HG02973 (cell line): ENCODE results near the gene SLC39A13.

Experiments used
- ATAC-seq: cut with Tn5 transposase; IDR thresholded peaks from one replicate; pipeline ENCODE4 v1.9.1; 2021; ENCODE audit warnings: moderate library complexity; ENCODE audit not compliant: unreplicated experiment

Gene SLC39A13

DNA sequence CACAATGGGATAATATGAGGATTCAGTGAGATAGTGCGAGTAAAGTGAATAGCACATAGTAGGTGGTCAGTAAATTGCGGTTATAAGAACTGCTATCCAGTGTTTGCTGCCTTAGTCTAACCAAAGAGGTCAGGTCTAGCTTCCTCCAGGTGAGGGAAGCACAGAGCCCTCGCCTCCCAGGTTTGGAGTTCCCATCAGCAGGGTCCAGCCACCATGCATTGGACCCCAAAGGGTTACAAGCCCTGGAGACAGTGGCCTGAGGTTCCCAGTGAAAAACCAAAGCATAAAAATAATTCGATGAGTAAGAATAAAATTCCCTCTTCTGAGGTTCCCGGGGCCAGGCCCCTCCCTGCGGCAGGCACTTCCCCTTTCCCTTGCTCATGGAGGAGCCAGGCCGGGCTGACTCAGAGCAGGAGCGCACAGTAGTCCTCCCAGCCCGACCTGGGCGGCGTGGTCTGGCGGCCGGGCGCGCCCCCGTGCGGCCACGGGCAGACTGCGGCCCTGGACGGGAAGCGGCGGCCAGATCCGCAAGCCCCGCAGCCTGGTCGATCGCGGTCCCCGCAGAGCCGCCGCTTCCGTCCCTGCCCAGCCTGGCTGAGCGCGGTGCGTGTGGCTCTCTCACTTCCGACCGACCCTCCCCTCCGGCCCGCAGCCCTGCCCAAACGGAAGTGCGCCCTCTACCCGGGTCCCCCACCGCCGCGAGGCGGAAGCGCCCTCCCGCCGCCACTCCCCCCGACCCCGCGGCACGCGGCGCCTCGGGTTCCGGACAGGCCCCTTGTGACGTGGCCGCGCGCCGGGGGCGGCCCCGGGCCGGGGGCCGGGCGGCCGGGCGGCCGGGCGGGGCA lies at the start of gene SLC39A13:
Gene SLC39A13, plus strand, starts transcription at position 845 of the 845 bp plus-strand sequence. CDS start 1,505 bp downstream, outside the sequence.
- peak; percentile 74 for ATAC-seq

DNA sequence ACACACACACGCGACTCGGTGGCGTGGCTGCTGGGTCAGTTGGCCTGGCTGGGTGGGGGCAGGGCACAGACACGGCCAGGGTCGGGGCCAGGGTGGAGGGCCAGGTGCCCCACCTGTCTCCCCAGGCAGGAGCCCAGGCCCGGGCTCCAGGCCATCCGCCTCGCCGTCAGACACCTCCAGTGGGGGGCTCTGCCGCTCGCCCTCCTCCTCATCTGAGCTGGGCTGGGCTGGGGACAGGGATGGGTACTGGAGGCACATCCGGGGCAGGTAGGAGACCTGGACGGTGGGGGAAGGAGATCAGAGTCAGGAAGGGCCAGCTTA lies 49.7 kb upstream of the SLC39A13 start:
- no peak for ATAC-seq

DNA sequence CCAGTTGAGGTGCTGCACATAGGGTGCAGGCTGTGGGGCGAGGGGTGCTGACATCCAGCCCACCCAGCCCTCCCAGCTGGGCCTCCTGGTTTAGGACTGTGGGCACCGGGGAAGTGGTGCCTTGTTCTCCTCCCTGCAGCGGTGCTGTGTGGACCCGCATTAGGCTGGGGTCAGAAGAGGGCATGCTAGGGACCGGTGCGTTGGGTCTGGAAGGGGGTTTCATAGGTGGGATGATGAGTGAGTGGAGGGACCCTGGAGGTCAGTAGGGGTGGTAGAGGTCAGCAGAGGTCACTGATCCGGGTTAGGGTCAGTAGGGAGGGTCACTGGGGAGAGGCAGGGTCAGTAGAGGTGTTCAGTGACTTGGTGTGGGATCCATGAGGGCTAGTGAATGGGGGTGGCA lies 49.2 kb upstream of the SLC39A13 start:
- ATAC-seq: no peak

DNA sequence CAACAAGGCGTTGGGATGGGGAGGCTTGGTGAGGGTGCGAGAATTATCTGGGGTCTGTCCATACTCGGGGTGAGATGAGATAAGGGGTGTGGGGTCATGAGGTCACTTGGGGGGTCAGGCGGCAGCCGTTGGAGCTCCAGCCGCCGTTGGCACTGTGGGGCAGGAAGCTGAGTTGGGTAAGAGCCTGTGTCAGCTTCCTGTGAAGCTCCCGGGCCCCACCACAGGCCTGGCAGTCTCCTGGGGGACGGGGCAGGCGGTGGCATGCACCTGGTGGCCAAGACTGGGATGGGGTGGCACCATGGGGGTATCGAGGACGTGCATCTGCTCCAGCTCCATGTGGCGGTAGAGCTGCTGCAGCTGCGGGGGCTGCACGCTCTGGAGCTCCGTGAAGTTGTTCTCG lies 48.8 kb upstream of the SLC39A13 start:
- ATAC-seq: no peak

DNA sequence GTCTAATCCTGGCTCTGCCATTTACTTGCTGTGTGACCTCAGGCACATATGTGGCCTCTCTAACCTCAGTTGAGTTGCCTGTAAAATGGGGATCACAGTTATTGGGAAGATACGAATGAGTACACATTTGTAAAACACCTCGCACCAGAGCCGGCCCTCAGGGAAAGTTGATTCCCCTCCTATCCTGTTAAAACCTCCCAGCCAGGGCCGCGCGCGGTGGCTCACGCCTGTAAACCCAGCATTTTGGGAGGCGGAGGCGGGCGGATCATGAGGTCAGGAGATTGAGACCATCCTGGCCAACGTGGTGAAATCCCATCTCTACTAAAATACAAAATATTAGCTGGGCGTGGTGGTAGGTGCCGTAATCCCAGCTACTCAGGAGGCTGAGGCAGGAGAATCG lies 48.0 kb upstream of the SLC39A13 start:
- no peak for ATAC-seq

DNA sequence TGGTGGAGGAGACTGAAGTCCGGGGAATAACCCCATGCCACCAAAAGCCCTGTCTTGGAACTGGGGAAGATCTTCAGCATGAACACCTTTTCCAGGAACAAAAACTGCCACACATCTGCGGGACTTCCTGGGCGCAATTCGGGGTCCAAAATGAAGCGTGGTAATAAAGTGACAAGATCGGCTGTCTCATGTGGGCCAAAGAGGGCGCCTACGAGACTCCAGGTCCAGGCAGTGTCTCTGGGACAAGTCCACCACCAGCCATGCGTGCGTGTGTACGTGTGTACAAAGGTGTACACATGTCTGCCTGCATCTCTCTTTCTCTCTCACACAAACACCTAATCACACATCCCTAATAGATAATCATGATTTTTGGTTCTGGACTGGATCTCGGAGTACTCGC lies 47.0 kb upstream of the SLC39A13 start:
- ATAC-seq: no peak

DNA sequence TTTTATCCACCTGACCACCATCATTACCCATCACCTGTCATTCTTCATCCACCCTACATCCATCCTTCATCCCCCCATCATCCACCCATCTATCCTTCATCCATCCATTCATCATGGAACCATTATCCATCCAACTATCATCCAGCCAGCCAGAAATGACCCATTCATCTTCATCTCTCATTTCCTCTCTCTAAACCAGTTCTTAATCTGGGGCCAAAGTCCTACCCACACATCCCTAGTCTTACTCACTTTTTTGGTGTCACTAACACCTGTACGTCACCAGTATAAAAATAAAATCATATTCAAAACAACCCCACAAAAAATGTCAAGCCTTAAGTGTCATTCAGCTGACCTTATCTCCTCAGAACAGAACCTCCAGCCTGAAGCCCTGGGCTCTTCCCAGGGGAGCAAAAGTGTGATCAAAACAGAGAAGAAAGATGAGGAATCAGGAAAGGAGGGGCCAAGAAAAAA lies 42.3 kb upstream of the SLC39A13 start:
- no peak for ATAC-seq

DNA sequence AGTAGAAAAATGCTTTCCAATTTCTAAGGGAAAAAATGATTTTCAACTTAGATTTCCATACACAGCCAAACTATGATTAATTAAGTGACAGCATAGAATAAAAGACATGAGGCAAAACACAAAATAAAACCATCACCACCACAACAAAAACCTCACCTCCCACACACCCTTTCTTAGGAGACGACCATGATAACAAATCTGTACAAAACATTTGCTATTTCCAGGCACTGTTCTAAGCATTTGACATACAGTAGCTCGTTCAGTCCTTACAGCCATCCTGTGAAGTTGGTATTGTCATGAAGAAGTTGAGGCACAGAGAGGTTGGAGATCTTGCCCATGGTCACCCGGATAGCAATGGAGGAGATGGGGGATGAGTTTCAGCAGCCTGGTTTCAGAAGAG lies 38.7 kb upstream of the SLC39A13 start:
- no peak for ATAC-seq

DNA sequence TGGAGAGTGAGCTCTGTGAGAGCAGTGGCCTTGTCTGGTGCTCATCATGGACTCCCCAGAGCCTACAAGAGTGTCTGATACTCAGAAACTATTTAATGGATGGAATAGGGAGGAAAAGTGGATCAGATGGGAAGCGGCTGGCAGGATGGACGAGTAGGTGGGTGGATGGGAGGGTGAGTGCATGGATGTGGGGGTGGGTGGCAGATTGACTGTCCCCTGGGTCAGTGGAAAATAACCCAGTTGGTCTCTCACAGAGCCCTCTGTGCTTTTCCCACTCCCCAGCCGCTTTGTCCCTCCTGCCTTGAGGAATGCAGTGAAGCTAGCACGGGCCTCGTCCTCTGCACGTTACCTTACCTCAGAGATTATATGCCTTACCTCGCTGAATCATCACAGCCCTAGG lies 36.0 kb upstream of the SLC39A13 start:
- ATAC-seq: no peak

DNA sequence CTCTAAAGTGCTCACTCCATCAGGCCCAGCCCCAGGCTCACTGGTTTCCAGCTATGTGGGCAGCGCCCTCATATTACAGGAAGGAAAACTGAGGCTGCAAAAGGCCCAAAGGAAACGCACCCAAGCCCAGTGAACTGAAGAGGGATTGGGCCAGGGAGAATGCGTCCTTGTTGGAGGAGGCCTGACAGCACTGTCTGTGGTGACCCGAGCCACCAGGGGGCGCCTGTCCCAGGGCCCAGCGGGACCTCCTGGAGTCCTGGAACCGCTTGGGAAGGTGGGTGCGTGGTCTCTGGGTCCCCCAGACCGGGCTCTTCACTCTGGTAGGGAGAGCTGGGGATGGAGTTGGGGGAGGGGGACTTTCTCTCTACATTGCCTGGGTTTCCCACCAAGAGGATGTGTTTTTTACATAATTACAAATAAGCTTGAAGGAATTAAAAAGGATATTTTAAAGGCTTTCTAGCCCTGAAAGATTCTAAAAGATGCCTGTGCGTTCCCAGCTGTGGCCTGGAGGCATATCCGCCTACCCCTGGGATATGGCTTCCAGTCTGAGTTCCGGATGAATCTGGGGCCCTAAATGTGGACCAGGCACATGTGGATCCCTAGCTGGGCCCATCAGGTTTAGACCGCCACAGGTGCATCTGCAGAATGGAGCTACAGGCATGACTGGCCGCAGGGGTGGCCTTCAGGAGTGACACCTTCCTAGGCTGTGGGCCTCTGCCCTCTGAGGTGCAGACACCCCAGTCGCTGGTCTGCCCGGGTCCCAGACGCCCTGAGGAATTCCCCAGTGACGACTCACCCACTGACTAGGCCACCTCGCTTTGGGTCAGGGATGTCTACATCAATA lies 34.3 kb upstream of the SLC39A13 start:
- ATAC-seq: no peak

DNA sequence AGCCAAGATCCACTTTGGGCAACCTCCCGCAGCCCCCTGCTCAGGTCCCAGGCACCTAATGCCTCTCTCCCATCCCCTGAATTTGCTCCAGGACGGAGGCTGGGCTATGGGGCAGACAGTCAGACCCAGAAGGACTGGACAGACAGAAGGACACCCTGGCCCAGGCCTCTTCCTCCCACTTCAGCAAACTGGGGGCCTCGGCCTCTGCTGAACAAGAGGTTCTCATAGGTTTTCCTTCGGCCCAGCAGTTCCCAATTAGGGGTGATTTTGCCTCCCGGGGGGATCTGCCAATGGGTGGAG lies 33.7 kb upstream of the SLC39A13 start:
- no peak for ATAC-seq

DNA sequence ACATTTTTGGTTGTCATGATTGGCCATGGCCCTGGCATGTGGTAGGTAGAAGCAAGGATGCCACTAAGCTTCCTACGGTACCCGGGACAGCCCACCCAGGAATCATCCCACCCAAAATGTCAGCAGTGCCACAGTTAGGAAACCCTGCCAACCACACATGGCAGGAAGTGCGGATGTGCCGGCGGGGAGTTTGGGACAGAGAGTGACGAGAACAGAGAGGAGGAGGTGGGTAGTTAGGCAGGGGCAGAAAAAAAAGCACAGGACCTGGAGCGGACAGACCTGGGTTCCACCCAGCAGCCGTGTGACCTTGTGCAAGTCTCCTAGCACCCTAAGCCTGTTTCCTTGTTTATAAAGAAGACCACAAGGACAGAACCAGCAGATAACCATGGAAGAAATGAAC lies 33.4 kb upstream of the SLC39A13 start:
- no peak for ATAC-seq

DNA sequence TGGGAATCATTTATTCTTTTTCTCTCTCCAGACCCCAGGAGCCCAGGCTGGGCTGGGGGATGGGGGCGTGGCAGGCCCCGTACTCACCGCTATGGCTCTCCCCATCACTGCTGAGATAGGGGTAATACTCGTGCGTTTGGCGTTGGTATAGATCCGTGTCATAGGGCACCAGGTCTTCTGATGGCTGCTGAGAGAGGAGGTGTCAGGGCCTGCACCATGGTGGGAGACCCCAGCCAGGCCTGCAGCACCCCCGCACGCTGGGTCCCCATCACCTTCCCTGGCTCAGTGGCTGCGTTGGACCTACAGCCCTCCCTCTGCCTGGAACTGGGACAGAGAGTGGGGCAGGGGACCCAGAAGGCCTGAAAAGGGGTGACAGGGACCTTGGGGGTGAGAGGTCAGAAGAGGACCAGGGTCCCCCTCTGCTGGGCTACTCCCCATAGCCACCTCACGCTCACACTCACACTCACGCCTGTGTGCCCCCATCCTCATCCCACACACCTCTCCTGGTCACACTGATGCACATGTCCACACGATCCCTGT lies 32.8 kb upstream of the SLC39A13 start:
- no peak for ATAC-seq

DNA sequence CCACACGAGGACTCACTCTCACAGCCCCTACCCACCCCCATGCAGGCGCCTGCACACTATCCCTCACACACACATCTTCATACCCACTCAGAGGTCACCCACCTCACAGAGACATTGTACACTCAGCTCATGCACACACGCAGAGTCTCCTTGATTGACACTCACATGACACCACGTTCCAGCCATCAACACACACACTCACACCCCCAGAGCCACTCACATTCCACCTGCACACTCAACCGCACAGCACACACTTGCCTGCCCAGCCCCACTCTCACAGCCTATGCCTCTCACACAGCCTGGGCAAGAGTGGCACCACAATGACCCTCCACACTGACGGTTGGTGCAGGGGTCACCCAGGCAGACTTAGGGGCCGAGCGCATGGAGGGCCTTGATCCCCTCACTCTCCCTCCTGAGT lies 32.3 kb upstream of the SLC39A13 start:
- no peak for ATAC-seq

DNA sequence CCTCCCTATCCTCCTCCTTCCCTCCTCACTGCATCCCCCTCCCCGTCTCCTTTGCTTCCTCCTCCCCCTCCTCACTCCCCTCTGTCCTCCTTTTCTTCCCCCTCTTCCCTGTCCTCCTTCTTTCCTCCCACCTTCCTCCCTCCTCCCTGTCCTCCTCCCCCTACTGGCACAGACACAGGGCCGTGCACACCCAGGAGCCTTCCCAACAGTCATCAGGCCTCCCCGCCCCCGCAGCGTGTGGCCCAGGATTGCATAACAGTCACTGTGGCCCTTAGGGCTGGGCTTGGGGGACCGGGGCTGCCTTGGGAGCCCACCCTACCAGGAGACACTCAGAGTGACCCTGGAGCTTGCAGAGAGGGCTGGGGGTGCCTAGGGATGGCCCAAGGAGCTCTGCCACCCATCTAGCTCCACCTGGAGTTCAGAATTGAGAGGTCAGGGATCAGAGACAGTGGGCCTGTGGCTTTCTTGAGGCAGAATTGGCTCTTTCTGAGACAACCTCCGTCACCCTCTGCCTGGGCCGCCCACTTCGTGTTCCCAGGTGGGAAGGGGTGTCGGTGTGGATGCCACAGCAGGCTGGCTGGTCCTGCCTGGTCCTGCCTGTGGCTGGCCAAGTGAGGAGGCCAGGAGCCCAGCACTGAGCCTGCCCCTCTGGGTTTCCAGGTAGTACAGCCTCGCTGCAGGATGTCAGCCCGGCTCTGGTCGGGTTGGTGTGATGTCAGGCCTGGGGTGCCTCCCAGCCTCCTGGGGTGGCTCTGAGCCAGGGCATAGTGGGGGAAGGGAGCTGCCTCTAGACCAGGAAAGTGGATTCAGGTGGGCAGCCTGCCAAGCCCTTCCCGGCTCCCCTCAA lies 31.6 kb upstream of the SLC39A13 start:
- peak; percentile 39 for ATAC-seq

DNA sequence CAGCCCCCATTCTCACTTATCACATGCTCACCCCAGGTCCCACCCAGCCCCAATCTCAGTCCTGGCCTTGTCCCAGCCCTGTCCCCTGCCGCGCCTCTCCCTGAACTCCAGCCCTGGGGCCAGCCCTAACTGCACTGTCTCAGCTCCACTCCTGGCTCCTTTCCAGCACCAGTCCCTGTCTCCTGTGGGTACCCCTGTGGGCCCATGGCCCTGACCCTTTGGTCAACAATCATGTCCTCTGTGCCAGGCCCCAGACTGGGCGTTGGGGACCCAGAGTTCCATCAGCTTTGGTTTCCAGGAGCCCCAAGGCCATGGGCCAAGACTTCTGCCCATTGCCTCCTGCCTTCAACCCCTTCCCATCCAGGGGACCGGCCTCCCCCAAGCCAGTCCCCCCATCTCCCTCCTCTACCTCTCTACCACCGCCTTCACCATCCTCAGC lies 30.8 kb upstream of the SLC39A13 start:
- no peak for ATAC-seq

DNA sequence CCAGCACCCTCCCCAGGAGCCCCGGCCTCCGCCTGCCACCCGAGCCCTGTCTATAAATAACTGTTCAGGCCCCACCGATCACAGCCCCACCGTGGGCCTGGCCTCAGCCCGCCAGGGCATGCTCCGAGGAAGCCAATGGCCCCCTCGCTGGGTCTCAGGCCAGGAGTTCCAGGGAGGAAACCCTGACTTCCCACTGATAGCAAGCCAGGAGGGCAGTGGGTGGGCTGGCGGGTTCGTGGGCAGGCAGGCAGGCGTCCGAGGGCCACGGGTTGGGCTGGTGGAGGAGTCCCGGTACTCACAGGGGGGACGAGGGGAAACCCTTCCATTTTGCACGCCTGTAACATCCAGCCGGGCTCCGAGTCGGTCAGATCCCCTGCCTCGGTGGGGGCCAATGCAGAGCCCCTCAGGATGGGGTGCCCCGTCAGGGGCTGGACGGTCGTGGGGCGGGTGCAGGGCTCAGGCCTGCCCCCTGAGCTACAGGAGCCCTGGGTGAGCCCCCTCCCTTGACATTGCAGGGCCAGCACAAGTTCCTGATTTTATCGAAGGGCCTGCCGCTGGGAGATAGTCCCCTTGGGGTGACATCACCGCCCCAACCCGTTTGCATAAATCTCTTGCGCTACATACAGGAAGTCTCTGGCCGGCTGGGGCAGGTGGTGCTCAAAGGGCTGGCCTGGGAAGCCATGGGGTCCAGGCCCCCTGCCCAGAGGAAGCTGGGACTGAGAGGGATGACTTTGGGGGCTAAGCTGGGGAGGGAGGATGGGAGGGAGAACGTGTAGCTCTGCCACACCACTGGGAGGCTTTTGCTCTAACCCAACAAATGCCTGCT lies 30.2 kb upstream of the SLC39A13 start, which contains the start of gene SPI1:
Gene SPI1, minus strand, starts transcription at position 538 of the 826 bp plus-strand sequence. Its CDS starts 194 bp downstream, at position 344.
- ATAC-seq: peak; percentile 64

DNA sequence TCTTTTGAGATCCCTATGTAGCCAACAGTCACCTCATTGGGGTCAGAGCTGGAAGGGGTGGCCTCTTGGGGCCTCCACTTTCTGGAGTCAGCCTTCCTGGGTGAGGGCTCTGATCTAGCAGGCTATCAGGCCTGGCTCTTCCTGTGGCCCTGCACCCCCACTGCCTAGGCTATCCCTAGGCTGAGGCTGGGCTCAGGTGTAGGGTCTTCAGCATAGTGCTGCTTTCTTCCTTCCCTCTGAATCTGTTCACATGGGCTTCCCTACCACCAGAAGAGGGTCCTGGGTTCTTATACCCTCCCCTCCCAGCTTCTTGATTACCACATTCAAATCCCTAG lies 29.6 kb upstream of the SLC39A13 start:
- no peak for ATAC-seq

DNA sequence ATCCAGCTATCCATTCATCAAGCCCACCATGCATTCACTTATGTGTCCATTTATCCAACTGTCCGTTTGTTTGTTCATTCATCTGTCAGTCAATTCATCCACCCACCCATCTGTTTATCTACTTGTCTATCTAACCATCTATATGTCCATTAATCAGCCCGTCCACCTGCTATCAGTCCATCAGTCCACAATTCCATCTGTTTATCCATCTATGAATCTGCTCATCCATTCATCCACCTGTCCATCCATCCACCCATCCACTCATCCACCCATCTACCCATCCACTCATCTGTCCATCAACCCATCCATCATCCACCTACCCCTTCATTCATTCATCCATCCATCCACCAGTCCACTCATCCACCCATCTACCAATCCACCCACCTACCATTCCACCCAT lies 29.1 kb upstream of the SLC39A13 start:
- no peak for ATAC-seq

DNA sequence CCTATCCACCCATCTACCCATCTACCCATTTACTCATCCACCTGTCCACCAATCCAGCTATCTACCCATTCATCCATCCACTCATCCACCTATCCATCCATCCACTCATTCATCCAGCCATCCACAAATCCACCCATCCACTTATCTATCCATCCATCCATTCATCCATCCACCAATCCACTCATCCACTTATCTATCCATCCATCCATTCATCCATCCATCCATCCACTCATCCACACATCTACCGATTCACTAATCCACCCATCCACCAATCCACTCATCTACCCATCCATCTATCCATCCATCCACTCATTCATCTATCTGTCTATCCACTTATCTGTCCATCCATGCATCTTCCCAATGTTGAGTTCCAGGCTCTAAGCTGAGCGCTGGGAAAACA lies 28.3 kb upstream of the SLC39A13 start:
- no peak for ATAC-seq
